Loucy (cell line): ENCODE measurements around the gene PPP2R5E.

Experiments used
- CTCF ChIP-seq: fragments of 200-600 bp; sonication (generic); conservative IDR thresholded peaks from 2 replicates; pipeline ENCODE4 v1.5.1; 2014; ENCODE audit warnings: mild to moderate bottlenecking, antibody characterized with exemption, low read length
- EZH2phosphoT487 ChIP-seq: fragments of 200-600 bp; IDR thresholded peaks from 2 replicates; pipeline ENCODE4 v1.6.1; 2018; ENCODE audit warnings: antibody characterized with exemption, mild to moderate bottlenecking, moderate library complexity, borderline replicate concordance

- TF ChIP-seq CTCF (no peak), EZH2phosphoT487 (no peak)
Observed at GRCh38 chr14:63510538-63510937, 32.6 kb downstream of the PPP2R5E start.
